Erythroblast (primary cell): ENCODE measurements around the gene ZKSCAN4.

Source experiments
- GATA1 ChIP-seq: IDR thresholded peaks from 2 replicates; pipeline ENCODE4 v1.6.1; 2011; ENCODE audit warnings: low read depth, mild to moderate bottlenecking, control low read depth, low read length, moderate library complexity
- POLR2A ChIP-seq: IDR thresholded peaks from 2 replicates; pipeline ENCODE4 v1.6.1; 2011; ENCODE audit warnings: mild to moderate bottlenecking, low read length

DNA sequence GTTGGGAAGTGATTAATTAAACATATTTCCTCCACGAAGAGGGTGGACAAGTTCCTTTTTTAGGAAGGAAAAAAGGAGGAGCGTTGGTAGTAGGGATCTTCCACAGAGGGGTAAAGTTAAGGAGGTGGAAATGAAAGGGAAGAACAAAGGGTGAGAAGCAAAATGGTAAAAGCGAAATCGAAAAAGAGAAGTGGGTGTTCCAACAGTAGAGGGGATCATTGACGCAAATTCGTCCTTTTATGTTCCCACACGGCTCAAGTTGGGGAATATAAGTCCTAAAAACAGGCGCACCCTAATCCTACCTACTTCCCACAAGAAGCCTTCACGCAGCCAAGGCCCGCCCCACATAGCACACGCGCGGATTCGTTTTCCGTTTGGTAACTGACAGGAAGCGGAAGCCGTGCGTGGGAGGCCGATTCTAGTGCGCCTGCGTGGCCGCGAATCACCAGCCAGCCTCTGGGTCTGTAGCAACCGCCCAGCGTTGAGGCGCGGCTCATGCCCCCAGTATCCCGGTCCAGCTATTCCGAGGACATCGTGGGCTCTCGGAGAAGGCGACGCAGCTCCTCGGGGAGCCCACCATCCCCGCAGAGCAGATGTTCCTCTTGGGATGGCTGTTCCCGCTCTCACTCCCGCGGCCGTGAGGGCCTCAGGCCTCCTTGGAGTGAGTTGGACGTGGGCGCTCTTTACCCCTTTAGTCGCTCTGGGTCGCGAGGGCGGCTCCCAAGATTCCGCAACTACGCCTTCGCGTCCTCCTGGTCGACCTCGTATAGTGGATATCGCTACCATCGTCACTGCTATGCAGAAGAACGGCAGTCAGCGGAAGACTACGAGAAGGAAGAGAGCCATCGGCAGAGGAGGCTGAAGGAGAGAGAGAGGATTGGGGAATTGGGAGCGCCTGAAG is 7.1 kb upstream of the ZKSCAN4 start, which contains the start of gene NKAPL:
- TF ChIP-seq POLR2A (no peak), GATA1 (no peak)
